ENCODE data around the gene TRIO.
A peak's percentile ranks its signal among the peaks of the same experiment; 100 is the strongest.
"Not testable (repeated sequence)": the region's sequence is repeated elsewhere in the genome, so short reads cannot be mapped to it uniquely, and the experiment has no call there.

Gene TRIO

GRCh38 chr5:14367364-14367763 is 224.2 kb downstream of the TRIO start:
- DNase-seq: no peak

- no peak for DNase-seq
Measured at GRCh38 chr5:14369780-14370179, 226.6 kb downstream of the TRIO start.

- DNase-seq: no peak
Measured at GRCh38 chr5:14370386-14370785, 227.2 kb downstream of the TRIO start.

GRCh38 chr5:14373685-14374084 is 230.5 kb downstream of the TRIO start:
- DNase-seq: no peak

GRCh38 chr5:14374100-14374499 is 231.0 kb downstream of the TRIO start:
- no peak for DNase-seq

GRCh38 chr5:14376789-14377188 is 233.6 kb downstream of the TRIO start:
- DNase-seq: no peak

GRCh38 chr5:14379739-14380497 is 236.8 kb downstream of the TRIO start:
- no peak for DNase-seq

GRCh38 chr5:14380712-14381111 is 237.6 kb downstream of the TRIO start:
- DNase-seq: no peak

GRCh38 chr5:14382640-14383039 is 239.5 kb downstream of the TRIO start:
- DNase-seq: no peak

GRCh38 chr5:14383923-14384322 is 240.8 kb downstream of the TRIO start:
- DNase-seq: no peak

GRCh38 chr5:14385019-14385418 is 241.9 kb downstream of the TRIO start:
- DNase-seq: no peak

GRCh38 chr5:14386884-14387624 is 243.9 kb downstream of the TRIO start:
- no peak for DNase-seq

- no peak for DNase-seq
Measured at GRCh38 chr5:14388741-14389140, 245.6 kb downstream of the TRIO start.

GRCh38 chr5:14392552-14392951 is 249.4 kb downstream of the TRIO start:
- DNase-seq: not testable (repeated sequence)

GRCh38 chr5:14394365-14394764 is 251.2 kb downstream of the TRIO start:
- DNase-seq: no peak

GRCh38 chr5:14395411-14395810 is 252.3 kb downstream of the TRIO start:
- DNase-seq: no peak

GRCh38 chr5:14396066-14396465 is 252.9 kb downstream of the TRIO start:
- no peak for DNase-seq

GRCh38 chr5:14396737-14397136 is 253.6 kb downstream of the TRIO start:
- no peak for DNase-seq

- DNase-seq: no peak
Measured at GRCh38 chr5:14397717-14398116, 254.6 kb downstream of the TRIO start.

- peak in 3 of 6 experiments; percentile 8 to 60 (median 53) for DNase-seq
Measured at GRCh38 chr5:14399054-14399692, 256.0 kb downstream of the TRIO start.

- DNase-seq: no peak
Measured at GRCh38 chr5:14400085-14400484, 256.9 kb downstream of the TRIO start.

GRCh38 chr5:14400611-14401010 is 257.5 kb downstream of the TRIO start:
- no peak for DNase-seq

- DNase-seq: no peak
Measured at GRCh38 chr5:14401639-14402038, 258.5 kb downstream of the TRIO start.

GRCh38 chr5:14402424-14402823 is 259.3 kb downstream of the TRIO start:
- DNase-seq: no peak
